ENCODE data around the gene HENMT1. TPM values are rescaled to one million over a fixed set of nuclear protein-coding genes. Genes with fewer than 3 reads are reported as not detected.
"Not testable (repeated sequence)": the region's sequence is repeated elsewhere in the genome, so short reads cannot be mapped to it uniquely, and the experiment has no call there.

HENMT1 gene
- total RNA-seq, 4 donors from 2014 or later: 4.8 to 5.1 TPM; not detected in 2

- TF ChIP-seq POLR2AphosphoS5 (IDR thresholded peaks at IDR 0.05): no peak
- TF ChIP-seq EP300 (IDR thresholded peaks at IDR 0.05; ENCODE audit: low read depth): no peak
- no peak for TF ChIP-seq POLR2A (IDR thresholded peaks at IDR 0.05)
- TF ChIP-seq CTCF (IDR thresholded peaks at IDR 0.05): no peak
- Histone ChIP-seq H3K9me3 (no peaks in the 10 kb centered on the region), H3K36me3 (no peaks in the 10 kb centered on the region), H3K4me1 (no peaks in the 10 kb centered on the region), H3K4me3 (no peak overlapping the region), H3K27me3 (no peaks in the 10 kb centered on the region), H3K27ac (no peak overlapping the region)
- no peak for DNase-seq
- intact Hi-C loops (cut with DNase I; ENCODE audit: low total_unique reads) (no loop called here), in situ Hi-C loops (cut with MboI; ENCODE audit: low pct_ligation_motif_present in 1 of 4, low pct_unique_long_range_greater_than_20kb in 1 of 4, low sequenced_read_pairs in 3 of 4) (no loop called here)
- WGBS, 2 donors (ENCODE audit: low coverage in 1 of 2): 71 to 75% methylated on average over 7 of the region's 7 CpGs
Measured at GRCh38 chr1:108669679-108670078, 8.8 kb upstream of the HENMT1 start.

GRCh38 chr1:108668777-108669176 lies 7.9 kb upstream of the HENMT1 start:
- in situ Hi-C loops (cut with MboI; ENCODE audit: low pct_ligation_motif_present in 1 of 4, low pct_unique_long_range_greater_than_20kb in 1 of 4, low sequenced_read_pairs in 3 of 4): no loop called here
- H3K4me3 ChIP-seq: no peak overlapping the region
- H3K27me3 ChIP-seq: no peaks in the 10 kb centered on the region
- no peaks in the 10 kb centered on the region for H3K9me3 ChIP-seq
- intact Hi-C loops (cut with DNase I; ENCODE audit: low total_unique reads): no loop called here
- no peak overlapping the region for H3K27ac ChIP-seq
- H3K4me1 ChIP-seq: no peaks in the 10 kb centered on the region
- no peak for TF ChIP-seq CTCF (IDR thresholded peaks at IDR 0.05)
- TF ChIP-seq POLR2A (IDR thresholded peaks at IDR 0.05): no peak
- TF ChIP-seq EP300 (IDR thresholded peaks at IDR 0.05; ENCODE audit: low read depth): no peak
- no peak for TF ChIP-seq POLR2AphosphoS5 (IDR thresholded peaks at IDR 0.05)
- DNase-seq: no peak
- no peaks in the 10 kb centered on the region for H3K36me3 ChIP-seq

GRCh38 chr1:108667422-108667821 lies 6.5 kb upstream of the HENMT1 start:
- H3K9me3 ChIP-seq; H3K36me3 ChIP-seq; in situ Hi-C loops (cut with MboI; ENCODE audit: low pct_ligation_motif_present in 1 of 4, low pct_unique_long_range_greater_than_20kb in 1 of 4, low sequenced_read_pairs in 3 of 4); H3K27me3 ChIP-seq; H3K4me3 ChIP-seq; H3K4me1 ChIP-seq; intact Hi-C loops (cut with DNase I; ENCODE audit: low total_unique reads); DNase-seq; H3K27ac ChIP-seq: not testable (repeated sequence)
- WGBS, 2 donors (ENCODE audit: low coverage in 1 of 2): 96% methylated on average over 28 of the region's 28 CpGs; no CpG with 5 or more reads in 1 of the 2 donors

- in situ Hi-C loops (cut with MboI; ENCODE audit: low pct_ligation_motif_present in 1 of 4, low pct_unique_long_range_greater_than_20kb in 1 of 4, low sequenced_read_pairs in 3 of 4) (no loop called here), intact Hi-C loops (cut with DNase I; ENCODE audit: low total_unique reads) (no loop called here)
- Histone ChIP-seq H3K36me3 (no peaks in the 10 kb centered on the region), H3K27me3 (no peaks in the 10 kb centered on the region), H3K27ac (no peak overlapping the region), H3K4me1 (peaks cover 0 to 8% (median 5%) of the 10 kb centered on the region in 4 donors), H3K9me3 (no peaks in the 10 kb centered on the region), H3K4me3 (no peak overlapping the region)
- DNase-seq: no peak
- no peak for TF ChIP-seq POLR2A (IDR thresholded peaks at IDR 0.05)
- no peak for TF ChIP-seq CTCF (IDR thresholded peaks at IDR 0.05)
- TF ChIP-seq POLR2AphosphoS5 (IDR thresholded peaks at IDR 0.05): no peak
- TF ChIP-seq EP300 (IDR thresholded peaks at IDR 0.05; ENCODE audit: low read depth): no peak
- WGBS, 2 donors (ENCODE audit: low coverage in 1 of 2): 86% methylated on average over 1 of the region's 1 CpG; no CpG with 5 or more reads in 1 of the 2 donors
Measured at GRCh38 chr1:108665771-108666170, 4.9 kb upstream of the HENMT1 start.

GRCh38 chr1:108665067-108665466 lies 4.2 kb upstream of the HENMT1 start:
- Histone ChIP-seq H3K27me3 (no peaks in the 10 kb centered on the region), H3K36me3 (no peaks in the 10 kb centered on the region), H3K4me1 (peaks cover 0 to 8% (median 5%) of the 10 kb centered on the region in 4 donors), H3K4me3 (no peak overlapping the region), H3K27ac (no peak overlapping the region), H3K9me3 (no peaks in the 10 kb centered on the region)
- intact Hi-C loops (cut with DNase I; ENCODE audit: low total_unique reads): no loop called here
- TF ChIP-seq POLR2A (IDR thresholded peaks at IDR 0.05) (no peak), EP300 (IDR thresholded peaks at IDR 0.05; ENCODE audit: low read depth) (no peak), CTCF (IDR thresholded peaks at IDR 0.05) (no peak), POLR2AphosphoS5 (IDR thresholded peaks at IDR 0.05) (no peak)
- in situ Hi-C loops (cut with MboI; ENCODE audit: low pct_ligation_motif_present in 1 of 4, low pct_unique_long_range_greater_than_20kb in 1 of 4, low sequenced_read_pairs in 3 of 4): no loop called here
- no peak for DNase-seq
- WGBS, 2 donors (ENCODE audit: low coverage in 1 of 2): 25 to 72% methylated on average over 1 to 2 of the region's 2 CpGs

Data from transverse colon (tissue), 4 donors.